ENCODE data around the gene SLC22A3.
"Not testable (repeated sequence)": the region's sequence is repeated elsewhere in the genome, so short reads cannot be mapped to it uniquely, and the experiment has no call there.

Gene SLC22A3

DNA sequence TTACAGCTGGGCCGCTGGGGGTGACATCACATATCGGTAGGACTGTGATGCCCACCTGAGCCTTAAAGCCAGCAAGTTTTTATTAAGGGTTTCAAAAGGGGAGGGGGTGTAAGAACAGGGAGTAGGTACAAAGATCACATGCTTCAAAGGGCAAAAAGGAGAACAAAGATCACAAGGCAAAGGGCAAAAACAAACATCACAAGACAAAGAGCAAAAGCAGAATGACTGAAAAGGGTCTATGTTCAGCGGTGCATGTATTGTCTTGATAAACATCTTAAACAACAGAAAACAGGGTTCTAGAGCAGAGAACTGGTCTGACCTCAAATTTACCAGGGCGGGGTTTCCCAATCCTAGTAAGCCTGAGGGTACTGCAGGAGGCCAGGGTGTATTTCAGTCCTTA is 101.6 kb downstream of the SLC22A3 start:
- DNase-seq (ENCODE audit: low spot score): not testable (repeated sequence)

DNA sequence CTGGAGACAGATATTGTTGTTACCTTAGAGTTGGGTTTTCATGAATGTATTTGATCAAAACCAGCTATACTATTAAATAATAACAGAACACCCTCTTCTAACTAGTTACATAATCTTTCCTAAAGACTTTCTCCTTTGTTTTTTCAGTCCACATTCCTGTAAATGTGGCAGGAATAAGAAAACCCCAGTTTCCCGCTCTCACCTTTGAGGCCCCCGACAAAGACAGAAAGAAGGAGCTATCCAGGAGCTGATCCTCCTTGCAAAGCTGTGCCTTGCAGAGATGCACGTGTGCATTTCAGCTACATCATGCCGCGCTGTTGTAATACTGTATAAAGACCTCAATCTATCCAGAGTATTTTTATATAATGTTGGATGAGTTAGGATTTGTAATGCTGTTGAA is 102.7 kb downstream of the SLC22A3 start:
- DNase-seq (ENCODE audit: low spot score): no peak

DNA sequence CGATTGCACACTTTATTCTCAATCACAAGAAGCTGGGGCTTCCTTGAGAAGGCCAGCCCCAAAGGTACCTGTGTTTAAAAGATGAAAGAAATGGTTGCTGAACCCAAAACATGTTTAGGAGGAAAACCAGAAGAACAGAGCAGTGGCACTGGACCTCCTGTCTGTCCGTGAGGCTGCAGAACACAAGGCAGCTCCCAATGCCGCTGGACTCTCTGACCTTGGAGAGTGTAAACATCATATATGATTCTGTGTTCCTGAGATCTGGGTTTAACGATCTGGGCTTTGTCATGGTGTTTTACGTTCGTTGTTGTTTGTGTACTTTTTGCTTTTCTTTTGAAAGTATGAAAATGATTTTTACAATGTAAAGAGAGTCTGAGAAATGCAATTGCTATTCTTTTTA is 106.1 kb downstream of the SLC22A3 start:
- DNase-seq (ENCODE audit: low spot score): no peak

- no peak for DNase-seq (ENCODE audit: low spot score)
Observed at GRCh38 chr6:160455081-160455480, 106.9 kb downstream of the SLC22A3 start.

DNA sequence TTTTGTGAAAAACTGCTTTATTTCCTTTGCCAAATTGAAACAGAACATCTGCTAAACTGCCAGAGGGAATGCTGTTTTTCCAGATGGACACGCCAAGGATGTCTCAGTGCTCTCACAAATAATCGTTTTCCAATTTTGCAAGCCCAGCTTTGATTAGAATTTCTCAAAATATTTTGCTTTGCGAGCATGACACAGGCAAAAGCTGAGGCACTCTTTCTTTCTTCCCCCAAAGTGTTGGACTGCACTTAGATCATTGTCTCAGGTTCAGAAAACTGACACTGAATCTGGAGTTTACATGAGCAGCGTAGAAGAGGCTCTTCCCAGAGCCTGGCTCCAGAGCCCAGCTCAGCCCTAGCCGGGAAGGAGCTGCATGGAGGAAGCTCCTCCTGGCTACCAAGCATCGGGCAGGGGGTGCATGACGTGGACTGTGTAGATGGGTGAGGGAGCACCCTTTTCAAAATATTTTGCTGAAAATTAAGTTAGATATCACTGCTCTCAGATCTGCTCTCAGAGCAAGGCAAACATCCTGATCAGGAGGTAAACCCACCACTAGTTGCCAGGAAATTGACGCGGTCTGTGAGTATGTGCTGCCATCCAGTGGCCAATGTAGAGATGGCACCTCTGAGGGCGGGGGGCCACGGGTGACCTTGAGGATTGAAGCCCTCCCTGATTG is 107.5 kb downstream of the SLC22A3 start:
- DNase-seq (ENCODE audit: low spot score): peak; percentile 80

- DNase-seq (ENCODE audit: low spot score): no peak
Observed at GRCh38 chr6:160456214-160456546, 108.0 kb downstream of the SLC22A3 start.

- no peak for DNase-seq (ENCODE audit: low spot score)
Observed at GRCh38 chr6:160457823-160458222, 109.6 kb downstream of the SLC22A3 start.

GRCh38 chr6:160461641-160462040 is 113.5 kb downstream of the SLC22A3 start:
- DNase-seq (ENCODE audit: low spot score): no peak

GRCh38 chr6:160462116-160462515 is 113.9 kb downstream of the SLC22A3 start:
- DNase-seq (ENCODE audit: low spot score): no peak

DNA sequence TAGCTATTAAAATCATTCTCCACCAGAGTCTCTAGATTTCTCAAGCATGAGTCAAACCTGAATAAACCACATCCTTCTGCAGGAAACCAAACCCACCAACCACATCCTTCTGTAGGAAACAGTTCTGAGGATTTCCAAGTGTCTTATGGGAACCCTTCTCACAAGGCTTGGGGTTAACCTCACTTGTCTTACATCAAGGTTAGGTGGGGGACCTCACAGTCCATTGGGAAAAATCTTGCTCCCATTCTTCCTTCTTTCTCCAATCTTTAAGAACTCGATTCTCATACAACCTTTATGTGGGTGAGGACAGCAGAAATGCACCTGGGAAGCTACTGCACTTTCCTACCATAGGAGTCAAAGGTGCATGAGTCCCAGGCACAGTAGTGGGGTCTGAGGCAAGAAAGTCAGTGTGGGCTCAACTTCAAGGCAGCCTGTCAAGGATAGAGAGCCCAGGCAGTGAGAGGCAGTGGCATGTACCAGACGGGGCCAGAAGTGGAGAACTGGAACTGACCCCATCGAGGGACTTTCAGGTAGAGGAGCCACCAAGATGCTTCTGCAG is 114.5 kb downstream of the SLC22A3 start:
- peak; percentile 53 for DNase-seq (ENCODE audit: low spot score)

DNA sequence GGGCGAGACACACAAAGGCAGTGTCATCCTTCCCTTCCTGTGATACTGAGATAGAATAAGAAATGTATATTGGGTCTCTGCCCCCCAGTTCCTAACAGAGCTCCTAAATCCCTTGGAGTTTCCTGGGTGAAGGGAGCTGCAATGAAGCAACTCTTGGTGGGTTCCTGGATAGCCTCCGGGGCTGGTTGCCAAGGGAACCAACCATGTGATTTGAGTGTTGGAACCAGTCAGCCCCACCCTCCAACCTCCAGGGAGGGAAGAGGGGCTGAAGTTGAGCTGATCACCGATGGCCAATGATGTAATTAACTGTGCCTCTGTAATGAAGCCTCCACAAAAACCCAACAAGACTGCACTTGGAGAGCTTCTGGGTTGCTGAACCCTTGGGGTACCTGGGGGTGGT is 116.6 kb downstream of the SLC22A3 start:
- no peak for DNase-seq (ENCODE audit: low spot score)

GRCh38 chr6:160467261-160467871 is 119.2 kb downstream of the SLC22A3 start:
- DNase-seq (ENCODE audit: low spot score): not testable (repeated sequence)

DNA sequence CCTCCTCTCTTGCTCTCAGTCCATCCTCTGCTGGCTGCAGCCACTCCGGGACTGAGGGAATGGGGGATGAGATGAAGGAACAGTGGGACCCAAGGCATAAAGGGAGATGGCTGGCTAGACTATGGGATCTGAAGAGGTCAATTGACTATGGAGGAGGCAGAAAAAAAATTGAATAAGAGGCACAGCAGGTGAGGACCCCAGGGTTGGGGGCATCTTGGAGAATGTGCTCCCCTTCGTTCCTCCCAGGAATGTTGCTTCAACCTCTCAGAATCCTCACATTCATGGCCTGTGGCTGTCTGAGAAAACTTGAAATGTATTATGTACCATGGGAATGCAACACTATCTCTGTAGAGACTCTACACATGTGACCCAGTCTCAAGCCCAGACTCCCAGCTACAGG is 121.0 kb downstream of the SLC22A3 start:
- DNase-seq (ENCODE audit: low spot score): no peak

DNA sequence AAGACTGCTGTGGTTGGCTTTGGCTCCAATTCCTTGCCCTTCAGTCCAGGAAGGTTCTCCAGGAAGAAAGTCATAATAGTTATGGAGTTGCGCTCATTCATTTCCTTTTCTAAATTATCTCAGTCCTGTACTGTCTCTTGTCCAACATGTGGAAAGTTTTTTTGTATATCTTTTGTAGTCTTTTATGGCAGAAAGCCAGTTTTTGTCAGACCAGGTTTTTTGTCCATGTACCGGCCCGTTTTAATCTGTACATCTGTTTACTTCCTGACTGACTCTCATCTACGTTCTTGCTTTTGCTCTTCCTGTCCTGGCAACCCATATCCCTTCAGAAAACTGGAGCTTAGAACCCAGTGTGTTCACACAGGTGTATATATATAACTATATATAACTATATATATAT is 127.9 kb downstream of the SLC22A3 start:
- not testable (repeated sequence) for DNase-seq (ENCODE audit: low spot score)

- DNase-seq (ENCODE audit: low spot score): not testable (repeated sequence)
Observed at GRCh38 chr6:160477072-160477471, 128.9 kb downstream of the SLC22A3 start.

DNA sequence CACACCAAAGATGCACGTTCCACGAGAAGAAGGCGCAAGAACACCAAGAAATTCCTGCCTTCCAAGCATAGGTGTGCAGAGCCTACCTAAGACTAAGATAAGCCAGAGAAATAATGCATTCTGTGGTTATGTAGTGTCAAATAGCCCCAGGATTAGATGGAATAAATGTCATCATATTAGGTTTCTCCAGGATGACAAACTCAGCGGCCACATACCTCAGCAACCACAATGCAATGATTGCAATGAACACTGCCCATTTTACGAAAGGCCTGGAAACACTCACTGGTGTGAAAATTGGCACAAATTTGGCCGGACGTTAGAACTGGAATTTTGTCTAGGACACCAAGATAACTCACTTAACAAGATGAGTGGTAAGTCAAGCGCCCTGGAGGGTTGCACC is 129.7 kb downstream of the SLC22A3 start:
- no peak for DNase-seq (ENCODE audit: low spot score)

DNA sequence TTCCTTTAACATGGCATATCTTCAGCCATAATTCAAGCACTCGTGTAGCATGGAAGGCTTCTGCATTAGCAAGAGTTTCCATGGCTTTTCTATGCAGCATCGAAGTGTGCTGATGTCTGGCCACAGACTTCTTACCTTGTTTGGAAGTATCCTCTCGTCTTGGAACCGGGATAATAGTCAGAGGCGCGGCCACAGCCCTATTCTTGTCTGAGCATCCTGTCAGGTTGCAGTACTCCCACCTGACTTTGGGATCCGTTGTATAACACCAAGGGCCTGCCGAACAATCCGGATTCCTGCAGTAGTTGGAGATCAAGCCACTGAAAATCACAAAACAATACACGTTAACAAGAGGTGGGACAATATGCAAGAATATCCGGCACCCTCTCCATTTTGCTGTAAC is 138.9 kb downstream of the SLC22A3 start:
- no peak for DNase-seq (ENCODE audit: low spot score)

- DNase-seq (ENCODE audit: low spot score): no peak
Observed at GRCh38 chr6:160489091-160489490, 140.9 kb downstream of the SLC22A3 start.

DNA sequence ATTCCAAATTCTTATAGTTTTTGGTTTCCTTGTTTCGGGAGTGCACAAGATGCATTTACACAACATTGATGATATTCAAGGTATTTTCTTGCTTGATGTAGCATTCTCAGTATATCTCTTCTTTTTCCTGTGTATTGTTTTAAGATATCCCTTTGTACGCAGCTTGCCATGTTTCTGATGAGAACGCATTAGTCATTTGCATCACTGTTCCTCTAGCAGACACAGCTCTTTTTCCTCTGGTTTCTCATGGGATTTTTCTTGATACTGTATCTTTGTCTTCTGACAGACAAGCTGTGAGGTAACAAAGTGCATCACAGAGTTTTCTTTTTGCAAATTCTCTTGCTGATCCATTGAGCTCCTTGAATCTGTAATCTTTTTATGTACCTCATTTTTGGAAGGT is 146.4 kb downstream of the SLC22A3 start:
- no peak for DNase-seq (ENCODE audit: low spot score)

- DNase-seq (ENCODE audit: low spot score): no peak
Observed at GRCh38 chr6:160500639-160501038, 152.5 kb downstream of the SLC22A3 start.

Data from AG08396 (cell line).